CD4-positive, CD25-positive, alpha-beta regulatory T cell (primary cell): ENCODE results near the gene MYOZ2. TPM values are rescaled to one million over a fixed set of nuclear protein-coding genes. Genes with fewer than 3 reads are reported as not detected.
"Not testable (repeated sequence)": the region's sequence is repeated elsewhere in the genome, so short reads cannot be mapped to it uniquely, and the experiment has no call there.

ENCODE experiments used
- ATAC-seq, 2 donors: fragments of 150-1000 bp; cut with Tn5 transposase; one replicate each; pipeline ENCODE4 v1.10.0; 2021; ENCODE audit warnings: low read depth in 2 of 2, moderate number of reproducible peaks in 2 of 2, moderate library complexity in 1 of 2
- DNase-seq, 3 donors: peaks; one replicate each; pipeline versions ENCODE4 v3.0.0 to v3.0.0-alpha.2; 2012 to 2022; ENCODE audit warnings: mixed read lengths in 1 of 3
- H3K27ac ChIP-seq: one replicate; pipeline ENCODE4 v1.7.0; 2013; ENCODE audit warnings: mild to moderate bottlenecking, low read length; ENCODE audit not compliant: insufficient read depth, poor library complexity, severe bottlenecking
- H3K27me3 ChIP-seq: one replicate; pipeline ENCODE4 v1.7.0; 2013; ENCODE audit warnings: low read length; ENCODE audit not compliant: control insufficient read depth, insufficient read depth
- H3K36me3 ChIP-seq: one replicate; pipeline ENCODE4 v1.7.0; 2013; ENCODE audit warnings: mild to moderate bottlenecking, low read length, moderate library complexity; ENCODE audit not compliant: control insufficient read depth, insufficient read depth
- H3K4me1 ChIP-seq: 2 replicates; pipeline ENCODE4 v1.7.0; 2013; ENCODE audit warnings: mild to moderate bottlenecking, low read length; ENCODE audit not compliant: insufficient read depth, control insufficient read depth, poor library complexity, severe bottlenecking
- H3K4me3 ChIP-seq: one replicate; pipeline ENCODE4 v1.7.0; 2013; ENCODE audit warnings: low read depth, mild to moderate bottlenecking, low read length, moderate library complexity
- H3K9me3 ChIP-seq, 2 experiments: 1 replicate in 1 of 2; 2 replicates in 1 of 2; pipeline ENCODE4 v1.7.0; 2013; ENCODE audit warnings: low read length in 2 of 2, mild to moderate bottlenecking in 1 of 2, moderate library complexity in 1 of 2; ENCODE audit not compliant: control insufficient read depth in 2 of 2
- H3K27ac Mint-ChIP-seq, 3 donors: one replicate each; pipeline ENCODE4 v1.8.0; 2020 to 2022; ENCODE audit warnings: mild to moderate bottlenecking in 3 of 3, mixed read lengths in 3 of 3, moderate library complexity in 2 of 3
- H3K27me3 Mint-ChIP-seq: one replicate; pipeline ENCODE4 v1.8.0; 2022; ENCODE audit warnings: mild to moderate bottlenecking, mixed read lengths
- H3K36me3 Mint-ChIP-seq: one replicate; pipeline ENCODE4 v1.8.0; 2020; ENCODE audit warnings: mixed read lengths
- H3K4me1 Mint-ChIP-seq, 4 donors: one replicate each; pipeline ENCODE4 v1.8.0; 2020 to 2022; ENCODE audit warnings: mixed read lengths in 4 of 4, mild to moderate bottlenecking in 1 of 4
- H3K4me3 Mint-ChIP-seq, 4 donors: one replicate each; pipeline ENCODE4 v1.8.0; 2020 to 2022; ENCODE audit warnings: mild to moderate bottlenecking in 4 of 4, mixed read lengths in 4 of 4, moderate library complexity in 3 of 4
- H3K9me3 Mint-ChIP-seq, 7 donors: one replicate each; pipeline ENCODE4 v1.8.0; 2020 to 2022; ENCODE audit warnings: mixed read lengths in 7 of 7, mild to moderate bottlenecking in 3 of 7, moderate library complexity in 2 of 7
- polyA plus RNA-seq, 4 donors: library from polyadenylated mRNA; unstranded; fragments of 300-500 nt; fragmentation: Illumina TruSeq; gene quantifications; one replicate each; pipeline ENCODE4 v1.2.3, GENCODE V29; 2021
- total RNA-seq: library from RNA; stranded (reverse); gene quantifications from one replicate; pipeline ENCODE4 v1.2.3, GENCODE V29; 2022

MYOZ2 gene
- total and polyA plus RNA-seq, 5 donors from 2014 or later, result 0.24 TPM; not detected in 4

DNA sequence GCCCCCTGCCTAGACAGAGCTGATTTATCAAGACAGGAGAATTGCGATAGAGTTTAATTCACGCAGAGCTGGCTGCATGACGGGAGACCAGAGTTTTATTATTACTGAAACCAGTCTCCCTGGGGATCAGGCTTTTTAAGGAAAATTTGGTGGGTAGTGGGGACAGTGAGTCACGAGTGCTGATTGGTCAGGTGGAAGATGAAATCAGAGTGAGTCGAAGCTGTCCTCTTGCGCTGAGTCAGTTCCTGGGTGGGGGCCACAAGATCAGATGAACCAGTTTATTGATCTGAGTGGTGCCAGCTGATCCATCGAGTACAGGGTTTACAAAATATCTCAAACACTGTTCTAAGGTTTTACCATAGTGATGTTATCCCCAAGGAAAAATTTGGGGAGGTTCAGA, 36.6 kb downstream of the MYOZ2 start:
- Histone ChIP-seq H3K36me3 (no peaks in the 10 kb centered on the region), H3K27me3 (no peaks in the 10 kb centered on the region), H3K9me3 (no peaks in the 10 kb centered on the region), H3K4me3 (no peak overlapping the region), H3K4me1 (no peaks in the 10 kb centered on the region), H3K27ac (no peak overlapping the region)
- Mint-ChIP-seq H3K4me1 (no peaks in the 10 kb centered on the region), H3K9me3 (no peaks in the 10 kb centered on the region), H3K27ac (no peak overlapping the region), H3K27me3 (peaks cover 5% of the 10 kb centered on the region), H3K4me3 (no peak overlapping the region), H3K36me3 (no peaks in the 10 kb centered on the region)
- no peak for ATAC-seq
- DNase-seq, result no peak

DNA sequence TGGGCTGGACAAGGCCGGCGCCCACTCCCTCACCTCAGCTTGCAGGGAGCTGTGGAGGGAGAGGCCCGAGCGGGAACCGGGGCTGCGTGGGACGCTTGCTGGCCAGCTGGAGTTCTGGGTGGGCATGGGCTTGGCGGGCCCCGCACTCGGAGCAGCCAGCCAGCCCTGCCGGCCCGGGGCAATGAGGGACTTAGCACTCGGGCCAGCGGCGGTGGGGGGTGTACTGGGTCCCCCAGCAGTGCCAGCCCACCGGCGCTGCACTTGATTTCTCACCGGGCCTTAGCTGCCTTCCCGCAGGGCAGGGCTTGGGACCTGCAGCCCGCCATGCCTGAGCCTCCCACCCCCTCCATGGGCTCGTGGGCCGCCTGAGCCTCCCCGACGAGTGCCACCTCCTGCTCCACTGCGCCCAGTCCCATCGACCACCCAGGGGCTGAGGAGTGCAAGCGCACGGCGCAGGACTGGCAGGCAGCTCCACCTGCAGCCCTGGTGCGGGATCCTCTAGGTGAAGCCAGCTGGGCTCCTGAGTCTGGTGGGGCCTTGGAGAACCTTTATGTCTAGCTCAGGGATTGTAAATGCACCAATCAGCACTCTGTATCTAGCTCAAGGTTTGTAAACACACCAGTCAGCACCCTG, 38.2 kb downstream of the MYOZ2 start:
- peaks cover 11% of the 10 kb centered on the region for H3K27me3 Mint-ChIP-seq
- not testable (repeated sequence) for H3K4me1 ChIP-seq, H3K9me3 ChIP-seq, H3K27me3 ChIP-seq, H3K36me3 ChIP-seq, H3K36me3 Mint-ChIP-seq, H3K9me3 Mint-ChIP-seq, H3K4me3 ChIP-seq, DNase-seq, H3K27ac Mint-ChIP-seq, H3K27ac ChIP-seq, H3K4me3 Mint-ChIP-seq, H3K4me1 Mint-ChIP-seq, ATAC-seq

DNA sequence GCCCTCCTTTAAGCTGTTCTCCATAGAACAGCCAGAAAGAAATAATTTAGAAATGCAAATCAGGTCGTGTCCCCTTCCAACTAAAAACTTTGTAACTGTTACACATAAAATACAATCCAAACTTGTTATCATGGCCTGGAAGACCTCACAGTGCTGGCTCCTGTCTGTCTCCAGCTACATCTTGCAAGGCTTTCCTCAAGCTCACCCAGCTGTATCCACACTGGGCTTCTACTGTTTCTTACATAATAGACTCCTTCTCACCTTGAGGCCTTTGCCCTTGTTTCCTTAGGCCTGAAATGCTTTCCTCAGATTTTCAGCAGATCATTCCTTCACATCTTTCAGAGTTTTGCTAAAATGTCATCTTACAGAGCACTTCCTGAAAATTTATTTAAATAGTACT, 43.4 kb downstream of the MYOZ2 start:
- no peaks in the 10 kb centered on the region for H3K4me1 Mint-ChIP-seq
- peaks cover 6% of the 10 kb centered on the region for H3K27me3 ChIP-seq
- no peak overlapping the region for H3K4me3 ChIP-seq
- peaks cover 18% of the 10 kb centered on the region for H3K27me3 Mint-ChIP-seq
- no peaks in the 10 kb centered on the region for H3K9me3 ChIP-seq
- no peaks in the 10 kb centered on the region for H3K36me3 Mint-ChIP-seq
- no peaks in the 10 kb centered on the region for H3K9me3 Mint-ChIP-seq
- H3K4me3 Mint-ChIP-seq, result no peak overlapping the region
- H3K27ac ChIP-seq, result no peak overlapping the region
- no peak overlapping the region for H3K27ac Mint-ChIP-seq
- no peaks in the 10 kb centered on the region for H3K4me1 ChIP-seq
- ATAC-seq (no peak), DNase-seq (no peak)
- no peaks in the 10 kb centered on the region for H3K36me3 ChIP-seq

GRCh38 chr4:119184128-119184527, 48.5 kb downstream of the MYOZ2 start:
- H3K36me3 Mint-ChIP-seq, result no peaks in the 10 kb centered on the region
- H3K4me3 Mint-ChIP-seq, result no peak overlapping the region
- H3K27me3 Mint-ChIP-seq, result peaks cover 20% of the 10 kb centered on the region
- ATAC-seq, result no peak
- H3K27ac Mint-ChIP-seq, result no peak overlapping the region
- Histone ChIP-seq H3K36me3 (no peaks in the 10 kb centered on the region), H3K9me3 (no peaks in the 10 kb centered on the region), H3K4me1 (no peaks in the 10 kb centered on the region), H3K4me3 (no peak overlapping the region), H3K27me3 (peaks cover 2% of the 10 kb centered on the region), H3K27ac (no peak overlapping the region)
- DNase-seq, result no peak
- H3K4me1 Mint-ChIP-seq, result no peaks in the 10 kb centered on the region
- H3K9me3 Mint-ChIP-seq, result no peaks in the 10 kb centered on the region

- peaks cover 10% of the 10 kb centered on the region for H3K36me3 Mint-ChIP-seq
- H3K27me3 Mint-ChIP-seq, result peaks cover 7% of the 10 kb centered on the region
- H3K9me3 Mint-ChIP-seq, result peaks cover 0 to 1% (median 0%) of the 10 kb centered on the region in 7 donors
- no peak overlapping the region for H3K27ac Mint-ChIP-seq
- no peaks in the 10 kb centered on the region for H3K4me1 ChIP-seq
- H3K36me3 ChIP-seq, result no peaks in the 10 kb centered on the region
- ATAC-seq (no peak), DNase-seq (no peak)
- H3K27me3 ChIP-seq, result no peaks in the 10 kb centered on the region
- H3K27ac ChIP-seq, result no peak overlapping the region
- H3K4me1 Mint-ChIP-seq, result no peaks in the 10 kb centered on the region
- H3K9me3 ChIP-seq, result no peaks in the 10 kb centered on the region
- H3K4me3 ChIP-seq, result no peak overlapping the region
- no peak overlapping the region for H3K4me3 Mint-ChIP-seq
These were observed 54.0 kb downstream of the MYOZ2 start for GRCh38 chr4:119189638-119190037.

GRCh38 chr4:119190354-119190753, 54.7 kb downstream of the MYOZ2 start:
- Mint-ChIP-seq H3K36me3 (peaks cover 16% of the 10 kb centered on the region), H3K27ac (no peak overlapping the region)

GRCh38 chr4:119191505-119191904, 55.9 kb downstream of the MYOZ2 start:
- Mint-ChIP-seq H3K27ac (no peak overlapping the region), H3K27me3 (no peaks in the 10 kb centered on the region), H3K36me3 (peaks cover 17% of the 10 kb centered on the region), H3K4me1 (peaks cover 0 to 1% (median under 1%) of the 10 kb centered on the region in 4 donors), H3K9me3 (peaks cover 0 to 1% (median 0%) of the 10 kb centered on the region in 7 donors), H3K4me3 (no peak overlapping the region)
- DNase-seq (no peak), ATAC-seq (no peak)
- H3K4me1 ChIP-seq, result no peaks in the 10 kb centered on the region
- no peaks in the 10 kb centered on the region for H3K36me3 ChIP-seq
- no peak overlapping the region for H3K4me3 ChIP-seq
- no peak overlapping the region for H3K27ac ChIP-seq
- no peaks in the 10 kb centered on the region for H3K27me3 ChIP-seq
- H3K9me3 ChIP-seq, result no peaks in the 10 kb centered on the region

More at GRCh38 chr4:119190354-119190753, 54.7 kb downstream of the MYOZ2 start:
- ATAC-seq (no peak), DNase-seq (no peak)
- H3K36me3 ChIP-seq, result no peaks in the 10 kb centered on the region
- H3K27ac ChIP-seq, result no peak overlapping the region
- Mint-ChIP-seq H3K27me3 (peaks cover 3% of the 10 kb centered on the region), H3K9me3 (peaks cover 0 to 1% (median 0%) of the 10 kb centered on the region in 7 donors), H3K4me3 (no peak overlapping the region), H3K4me1 (no peaks in the 10 kb centered on the region)
- no peaks in the 10 kb centered on the region for H3K9me3 ChIP-seq
- H3K27me3 ChIP-seq, result no peaks in the 10 kb centered on the region
- no peak overlapping the region for H3K4me3 ChIP-seq
- H3K4me1 ChIP-seq, result no peaks in the 10 kb centered on the region

GRCh38 chr4:119197772-119198212, 62.2 kb downstream of the MYOZ2 start:
- Mint-ChIP-seq H3K4me1 (peaks cover 0 to 12% (median 3%) of the 10 kb centered on the region in 4 donors), H3K27me3 (peaks cover 9% of the 10 kb centered on the region), H3K27ac (no peak overlapping the region), H3K4me3 (no peak overlapping the region), H3K9me3 (peaks cover 0 to 2% (median 0%) of the 10 kb centered on the region in 7 donors), H3K36me3 (peaks cover 22% of the 10 kb centered on the region)
- ATAC-seq, result no peak
- Histone ChIP-seq H3K9me3 (no peaks in the 10 kb centered on the region), H3K36me3 (no peaks in the 10 kb centered on the region), H3K27me3 (no peaks in the 10 kb centered on the region), H3K27ac (no peak overlapping the region), H3K4me3 (no peak overlapping the region), H3K4me1 (no peaks in the 10 kb centered on the region)
- no peak for DNase-seq
